Fibroblast of skin of left biceps (primary cell): ENCODE measurements around the gene SLC15A2.
"Not testable (repeated sequence)": the region's sequence is repeated elsewhere in the genome, so short reads cannot be mapped to it uniquely, and the experiment has no call there.

Experiments used
- DNase-seq, 2 experiments: peaks; one replicate each; pipeline ENCODE4 v3.0.0-alpha.2; 2013; ENCODE audit warnings: low read depth in 2 of 2

SLC15A2 gene, protein sequence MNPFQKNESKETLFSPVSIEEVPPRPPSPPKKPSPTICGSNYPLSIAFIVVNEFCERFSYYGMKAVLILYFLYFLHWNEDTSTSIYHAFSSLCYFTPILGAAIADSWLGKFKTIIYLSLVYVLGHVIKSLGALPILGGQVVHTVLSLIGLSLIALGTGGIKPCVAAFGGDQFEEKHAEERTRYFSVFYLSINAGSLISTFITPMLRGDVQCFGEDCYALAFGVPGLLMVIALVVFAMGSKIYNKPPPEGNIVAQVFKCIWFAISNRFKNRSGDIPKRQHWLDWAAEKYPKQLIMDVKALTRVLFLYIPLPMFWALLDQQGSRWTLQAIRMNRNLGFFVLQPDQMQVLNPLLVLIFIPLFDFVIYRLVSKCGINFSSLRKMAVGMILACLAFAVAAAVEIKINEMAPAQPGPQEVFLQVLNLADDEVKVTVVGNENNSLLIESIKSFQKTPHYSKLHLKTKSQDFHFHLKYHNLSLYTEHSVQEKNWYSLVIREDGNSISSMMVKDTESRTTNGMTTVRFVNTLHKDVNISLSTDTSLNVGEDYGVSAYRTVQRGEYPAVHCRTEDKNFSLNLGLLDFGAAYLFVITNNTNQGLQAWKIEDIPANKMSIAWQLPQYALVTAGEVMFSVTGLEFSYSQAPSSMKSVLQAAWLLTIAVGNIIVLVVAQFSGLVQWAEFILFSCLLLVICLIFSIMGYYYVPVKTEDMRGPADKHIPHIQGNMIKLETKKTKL

DNA sequence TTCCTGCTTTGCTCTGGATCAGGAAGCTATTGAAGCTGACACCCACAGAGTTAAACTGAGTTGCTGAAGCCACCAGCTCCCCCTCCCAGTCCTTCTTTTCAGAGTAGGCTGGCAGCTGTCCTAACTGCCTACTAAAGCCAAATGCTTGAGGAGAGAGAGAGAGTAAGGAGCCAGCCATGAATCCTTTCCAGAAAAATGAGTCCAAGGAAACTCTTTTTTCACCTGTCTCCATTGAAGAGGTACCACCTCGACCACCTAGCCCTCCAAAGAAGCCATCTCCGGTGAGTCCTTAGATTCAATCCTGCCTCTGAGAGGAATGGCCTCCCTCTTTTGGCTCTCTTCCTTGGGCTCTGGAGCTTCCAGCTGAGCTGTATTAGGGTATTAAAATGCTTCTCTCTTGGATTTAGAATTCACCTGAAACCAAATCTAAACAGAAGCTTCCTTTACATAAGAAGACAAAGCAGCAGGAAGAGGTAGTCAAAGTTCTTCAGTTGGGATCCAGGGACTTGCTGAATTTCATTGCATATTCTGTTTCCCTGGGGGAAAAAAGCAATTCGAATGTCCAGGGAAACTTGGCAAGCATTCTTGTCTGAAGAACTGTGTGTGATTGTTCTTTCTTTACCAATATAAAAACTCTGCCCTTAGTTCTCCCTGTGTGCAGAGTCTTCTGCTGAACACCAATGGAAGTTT is at the start of gene SLC15A2:
Gene SLC15A2 (plus strand): TSS at position 101 of the 690 bp plus-strand sequence. CDS start 76 bp downstream, at position 177.
- no peak for DNase-seq

DNA sequence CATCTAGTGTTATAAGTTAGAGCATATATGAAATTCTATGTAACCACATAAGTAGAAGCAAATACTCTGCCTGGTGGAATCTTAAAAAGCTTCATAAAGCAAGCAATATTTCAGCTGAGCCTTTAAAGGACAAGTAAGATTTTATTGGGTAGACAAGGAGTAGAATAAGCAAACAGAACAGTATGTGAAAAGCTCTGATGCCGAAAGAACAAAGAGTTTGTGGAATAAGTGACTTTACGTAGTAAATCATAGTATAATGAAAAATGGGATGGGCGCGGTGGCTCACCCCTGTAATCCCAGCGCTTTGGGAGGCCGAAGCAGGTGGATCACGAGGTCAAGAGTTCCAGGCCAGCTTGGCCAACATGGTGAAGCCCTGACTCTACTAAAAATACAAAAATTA is 49.3 kb upstream of the SLC15A2 start:
- no peak for DNase-seq

DNA sequence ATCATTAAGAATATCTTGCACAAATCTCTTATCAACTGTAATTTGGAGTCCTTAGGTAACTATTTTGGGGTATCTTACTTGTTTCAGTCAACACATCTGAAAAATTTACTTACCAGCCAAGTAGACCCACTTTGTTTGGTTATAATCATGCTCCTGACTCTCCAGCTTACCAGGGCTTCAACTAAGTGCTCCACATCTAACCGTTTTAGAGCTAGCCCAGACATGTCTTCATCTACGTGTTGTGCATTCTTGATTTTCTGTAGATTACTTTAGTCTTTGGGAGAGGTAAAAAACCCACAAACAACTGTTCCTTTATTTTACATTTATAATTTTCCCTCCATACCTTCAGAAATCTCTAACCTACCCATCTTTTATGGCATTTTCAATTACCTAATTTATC is 41.9 kb upstream of the SLC15A2 start:
- DNase-seq: no peak

DNA sequence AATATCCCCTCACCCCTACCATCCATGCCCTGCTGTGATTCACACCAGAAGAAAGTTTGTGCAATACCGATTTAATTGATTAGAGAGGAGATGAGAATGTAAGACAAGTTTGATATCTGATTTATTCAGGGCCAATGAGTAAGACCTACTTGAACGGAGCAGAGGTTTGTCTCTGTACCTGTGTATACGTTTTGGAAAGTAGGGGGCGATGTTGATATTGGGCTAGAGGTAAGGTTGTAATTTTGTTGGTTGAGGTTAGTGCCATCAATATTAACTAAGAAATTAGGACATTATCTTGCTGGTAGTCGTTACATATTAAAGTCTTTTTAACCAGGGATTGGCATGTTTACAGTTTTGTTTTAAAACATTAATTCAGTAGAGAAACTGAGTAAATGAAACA is 38.6 kb upstream of the SLC15A2 start:
- no peak for DNase-seq

DNA sequence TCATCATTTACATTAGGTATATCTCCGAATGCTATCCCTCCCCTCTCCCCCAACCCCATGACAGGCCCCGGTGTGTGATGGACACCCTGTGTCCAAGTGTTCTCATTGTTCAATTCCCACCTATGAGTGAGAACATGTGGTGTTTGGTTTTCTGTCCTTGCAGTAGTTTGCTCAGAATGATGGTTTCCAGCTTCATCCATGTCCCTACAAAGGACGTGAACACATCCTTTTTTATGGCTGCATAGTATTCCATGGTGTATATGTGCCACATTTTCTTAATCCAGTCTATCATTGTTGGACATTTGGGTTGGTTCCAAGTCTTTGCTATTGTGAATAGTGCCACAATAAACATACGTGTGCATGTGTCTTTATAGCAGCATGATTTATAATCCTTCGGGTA is 36.4 kb upstream of the SLC15A2 start:
- DNase-seq: not testable (repeated sequence)

DNA sequence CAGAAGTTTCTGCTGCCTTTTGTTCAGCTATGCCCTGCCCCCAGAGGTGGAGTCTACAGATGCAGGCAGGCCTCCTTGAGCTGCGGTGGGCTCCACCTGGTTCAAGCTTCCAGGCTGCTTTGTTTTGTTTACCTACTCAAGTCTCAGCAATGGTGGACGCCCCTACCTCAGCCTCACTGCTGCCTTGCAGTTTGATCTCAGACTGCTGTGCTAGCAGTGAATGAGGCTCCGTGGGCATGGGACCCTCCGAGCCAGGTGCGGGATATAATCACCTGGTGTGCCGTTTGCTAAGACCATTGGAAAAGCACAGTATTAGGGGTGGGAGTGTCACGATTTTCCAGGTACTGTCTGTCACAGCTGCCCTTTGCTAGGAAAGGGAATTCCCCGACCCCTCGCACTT is 31.0 kb upstream of the SLC15A2 start:
- not testable (repeated sequence) for DNase-seq

DNA sequence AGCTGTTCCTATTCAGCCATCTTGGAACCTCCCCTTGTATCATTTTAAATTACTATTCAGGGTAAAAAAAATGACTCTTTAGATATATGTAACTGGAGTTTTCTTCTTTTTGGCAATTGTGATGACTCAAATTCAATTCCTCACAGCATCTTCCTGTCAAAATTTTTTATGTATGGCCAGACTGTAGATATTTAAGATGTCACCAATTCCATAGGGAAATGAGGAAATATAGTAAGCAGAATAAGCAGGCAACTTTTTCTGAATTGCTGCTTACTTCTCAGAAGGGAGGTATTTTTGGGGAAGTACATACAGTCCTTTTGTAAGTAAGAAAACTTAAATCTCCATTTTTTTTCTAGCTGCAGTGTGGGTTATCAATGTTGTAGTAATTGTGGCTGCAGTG is 30.4 kb upstream of the SLC15A2 start:
- DNase-seq: no peak

DNA sequence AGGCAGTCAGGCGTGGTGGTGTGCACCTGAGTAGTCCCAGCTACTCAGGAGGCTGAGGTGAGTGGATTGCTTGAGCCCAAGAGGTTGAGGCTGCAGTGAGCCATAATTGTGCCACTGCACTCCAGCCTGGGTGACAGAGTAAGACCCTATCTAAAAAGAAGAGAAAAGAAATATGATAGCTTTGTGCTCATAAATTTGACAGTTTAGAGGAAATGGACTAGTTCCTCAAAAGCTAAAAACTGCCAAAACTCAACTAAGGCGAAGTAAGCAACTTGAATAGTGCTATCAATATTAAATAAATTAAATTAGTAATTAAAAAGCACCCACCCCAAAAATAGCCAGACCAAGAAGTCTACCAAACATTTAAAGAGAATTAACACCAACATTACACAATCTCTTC is 24.5 kb upstream of the SLC15A2 start:
- no peak for DNase-seq

DNA sequence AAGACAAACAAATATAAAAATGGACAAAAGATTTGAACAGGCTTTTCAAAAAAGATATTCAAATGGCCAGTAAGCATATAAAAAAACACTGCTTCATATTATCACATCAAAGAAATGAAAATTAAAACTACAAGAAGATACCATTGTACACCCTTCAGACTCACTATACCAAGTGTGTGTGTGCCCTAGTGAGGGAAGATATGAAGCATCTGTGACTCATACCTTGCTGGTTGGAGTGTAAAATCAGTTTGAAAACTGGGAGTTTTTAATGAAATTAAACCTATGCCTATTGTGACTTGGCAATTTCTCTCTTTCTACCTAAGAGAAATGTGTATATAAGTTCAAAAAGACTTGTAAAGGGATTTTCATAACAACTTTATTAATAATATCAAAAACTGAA is 23.5 kb upstream of the SLC15A2 start:
- no peak for DNase-seq

DNA sequence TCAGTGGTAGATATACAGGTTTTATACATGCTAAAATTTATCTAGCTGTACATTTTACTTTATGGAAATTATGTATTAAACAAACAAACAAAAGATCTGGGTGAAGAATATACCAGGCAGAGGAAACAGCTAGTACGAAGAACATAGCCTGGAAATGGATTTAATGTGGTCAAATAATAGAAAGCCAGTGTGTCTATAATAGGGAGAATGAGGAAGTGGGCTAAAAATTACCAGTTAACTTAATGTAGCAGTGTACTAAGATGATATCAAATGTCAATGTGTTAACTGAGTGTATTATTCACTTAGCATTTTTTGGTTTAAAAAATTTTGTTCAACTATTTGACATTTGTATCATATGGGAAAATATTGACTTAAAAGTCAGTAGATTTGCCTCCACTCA is 22.8 kb upstream of the SLC15A2 start:
- DNase-seq: no peak

DNA sequence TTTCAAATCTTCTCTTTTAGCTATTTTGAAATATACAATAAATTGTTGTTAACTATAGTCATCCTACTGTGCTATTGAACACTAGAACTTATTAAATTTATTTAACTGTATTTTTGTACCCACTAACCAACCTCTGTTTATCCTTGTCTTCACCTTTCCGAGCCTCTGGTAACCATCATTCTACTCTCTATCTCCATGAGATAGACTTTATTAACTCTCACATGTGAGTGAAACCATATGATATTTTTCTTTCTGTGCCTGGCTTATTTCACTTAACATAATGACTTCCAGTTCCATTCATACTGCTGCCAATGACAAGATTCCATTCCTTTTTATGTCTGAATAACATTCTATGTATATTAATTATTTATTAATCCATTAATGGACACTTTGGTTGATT is 15.8 kb upstream of the SLC15A2 start:
- DNase-seq: no peak

DNA sequence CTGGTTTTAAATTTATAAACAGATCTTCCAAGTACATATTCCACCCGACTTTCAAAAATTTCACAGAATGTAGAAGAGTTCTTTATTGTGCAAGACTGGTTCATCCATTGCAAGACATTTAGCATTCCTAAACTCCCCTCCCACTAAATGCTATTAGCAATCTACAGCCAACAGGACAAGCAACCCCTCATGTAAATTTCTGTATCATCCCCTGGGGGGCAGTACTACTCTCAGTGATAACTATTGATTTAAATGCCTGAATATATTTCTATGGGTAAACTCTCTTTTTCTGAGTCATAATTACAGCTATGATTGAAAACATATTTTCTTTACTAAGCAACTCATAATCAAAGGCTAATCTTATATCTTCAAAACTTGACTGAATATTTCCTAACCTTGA is 10.7 kb upstream of the SLC15A2 start:
- no peak for DNase-seq

DNA sequence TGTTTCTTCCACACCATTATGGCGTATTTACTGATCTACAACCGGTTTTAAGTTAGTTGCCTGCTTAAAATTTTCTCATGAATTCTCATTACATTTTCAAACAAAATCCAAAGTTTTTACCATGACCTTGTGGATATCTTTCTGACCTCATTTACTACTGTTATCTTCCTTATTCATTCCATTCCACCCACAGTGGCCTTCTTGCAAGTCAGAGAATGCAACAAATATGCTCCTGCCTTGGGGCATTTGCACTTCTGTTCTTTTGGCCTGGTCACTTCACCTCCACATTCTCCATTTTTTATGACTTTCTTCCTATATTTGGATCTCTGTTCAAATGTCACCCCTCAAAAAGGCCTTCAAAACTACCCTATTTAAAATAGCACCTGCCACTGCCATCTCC is 8.8 kb upstream of the SLC15A2 start:
- no peak for DNase-seq

DNA sequence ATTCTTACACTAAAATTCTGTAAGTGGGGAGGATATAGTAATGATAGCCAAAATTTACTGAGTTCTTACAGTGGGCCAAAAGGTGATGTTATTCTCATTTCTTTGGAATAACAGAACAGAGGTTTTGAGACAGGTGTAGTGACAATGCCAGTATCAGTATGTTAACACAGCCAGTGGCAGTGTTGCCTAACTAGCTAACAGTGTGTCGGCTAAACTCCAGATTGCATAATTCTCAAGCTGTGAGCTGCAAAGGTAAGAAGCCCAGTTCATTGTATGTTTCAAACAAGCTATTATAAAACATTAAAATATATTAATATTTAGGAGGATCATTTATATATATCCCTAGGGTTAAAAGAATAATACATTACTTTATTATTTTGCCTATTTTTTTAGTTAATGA is 920 bp downstream of the SLC15A2 start:
- no peak for DNase-seq

DNA sequence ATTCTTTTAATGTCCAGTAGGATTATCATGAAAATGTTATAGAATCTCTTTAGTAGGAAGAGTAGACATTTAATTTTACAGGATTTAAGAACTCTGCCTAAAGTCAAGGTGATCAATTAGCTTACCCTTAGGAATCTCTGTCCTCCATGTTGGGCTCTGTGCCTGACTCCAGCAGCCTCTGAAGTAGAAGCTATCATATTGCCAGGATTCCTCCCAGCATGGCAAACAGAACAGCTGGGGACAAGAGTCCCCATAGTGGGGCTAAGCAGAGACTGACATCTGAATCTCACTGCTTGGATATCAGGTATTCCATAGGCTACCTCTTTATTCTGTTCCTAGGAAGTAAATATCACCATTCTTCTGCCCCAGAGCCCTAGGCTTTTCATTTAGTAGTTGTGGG is 1.5 kb downstream of the SLC15A2 start:
- DNase-seq: no peak

DNA sequence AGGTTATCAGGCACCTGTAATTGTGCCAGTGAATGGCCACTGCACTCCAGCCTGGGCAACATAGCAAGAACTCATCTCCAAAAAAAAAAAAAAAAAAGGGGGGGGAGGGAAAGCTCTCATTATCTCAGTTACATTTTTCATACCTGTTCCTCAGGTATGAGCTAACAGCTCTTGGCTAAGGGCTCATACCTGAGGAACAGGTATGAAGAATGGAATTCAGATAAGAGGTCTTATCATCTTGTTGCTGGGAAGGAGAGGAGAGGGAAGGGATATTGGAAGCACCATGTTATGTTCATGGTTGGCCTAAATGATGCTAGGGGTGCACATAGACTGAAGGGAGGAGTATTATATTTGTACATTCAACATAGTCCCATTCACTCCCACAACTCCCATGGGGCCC is 2.6 kb downstream of the SLC15A2 start:
- DNase-seq: no peak

DNA sequence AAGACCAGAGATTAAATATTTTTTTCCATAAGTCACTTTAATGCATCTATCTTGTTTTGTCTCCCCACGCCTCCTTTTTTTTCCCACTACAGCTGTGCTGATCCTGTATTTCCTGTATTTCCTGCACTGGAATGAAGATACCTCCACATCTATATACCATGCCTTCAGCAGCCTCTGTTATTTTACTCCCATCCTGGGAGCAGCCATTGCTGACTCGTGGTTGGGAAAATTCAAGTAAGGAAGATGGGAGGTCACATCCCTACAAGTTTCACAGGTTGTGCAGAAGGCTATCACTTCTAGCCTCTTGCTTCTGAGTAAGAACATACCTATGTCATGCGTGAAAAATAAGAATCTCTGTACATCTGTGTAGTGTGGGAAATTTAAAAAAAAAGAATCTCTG is 3.1 kb downstream of the SLC15A2 start:
- no peak for DNase-seq

DNA sequence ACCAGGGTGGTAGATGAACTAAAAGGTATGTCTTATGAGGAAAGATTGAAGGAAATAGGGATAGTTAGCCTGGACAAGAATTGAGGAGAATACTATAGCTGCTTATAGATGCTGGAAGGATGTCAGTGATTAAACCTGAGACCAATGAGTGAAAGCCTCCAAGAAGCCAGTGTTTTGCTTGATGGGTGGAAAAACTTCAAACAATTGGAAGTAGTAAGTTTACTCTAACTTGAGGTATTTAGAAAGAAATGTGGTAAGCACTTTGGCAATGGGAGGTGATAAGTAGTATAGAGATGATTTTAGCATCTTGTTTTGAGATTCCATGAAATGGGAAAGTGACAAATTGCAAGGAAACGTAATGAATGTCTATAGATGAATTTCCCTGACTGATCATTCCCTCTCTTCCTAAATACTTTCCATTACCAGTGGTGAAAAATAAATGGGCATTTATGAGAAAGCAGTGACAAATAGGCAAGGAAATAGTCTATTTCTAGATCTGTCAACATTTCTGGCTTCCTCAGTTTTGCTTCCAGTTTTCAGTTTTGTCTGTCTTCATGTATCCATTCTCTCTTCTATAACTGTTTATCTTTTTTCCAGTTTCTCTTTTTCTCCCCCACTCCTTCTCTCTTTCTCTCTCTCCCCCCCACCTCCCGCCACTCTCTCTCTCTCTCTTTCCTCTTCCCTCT is 19.2 kb downstream of the SLC15A2 start:
- DNase-seq: no peak

DNA sequence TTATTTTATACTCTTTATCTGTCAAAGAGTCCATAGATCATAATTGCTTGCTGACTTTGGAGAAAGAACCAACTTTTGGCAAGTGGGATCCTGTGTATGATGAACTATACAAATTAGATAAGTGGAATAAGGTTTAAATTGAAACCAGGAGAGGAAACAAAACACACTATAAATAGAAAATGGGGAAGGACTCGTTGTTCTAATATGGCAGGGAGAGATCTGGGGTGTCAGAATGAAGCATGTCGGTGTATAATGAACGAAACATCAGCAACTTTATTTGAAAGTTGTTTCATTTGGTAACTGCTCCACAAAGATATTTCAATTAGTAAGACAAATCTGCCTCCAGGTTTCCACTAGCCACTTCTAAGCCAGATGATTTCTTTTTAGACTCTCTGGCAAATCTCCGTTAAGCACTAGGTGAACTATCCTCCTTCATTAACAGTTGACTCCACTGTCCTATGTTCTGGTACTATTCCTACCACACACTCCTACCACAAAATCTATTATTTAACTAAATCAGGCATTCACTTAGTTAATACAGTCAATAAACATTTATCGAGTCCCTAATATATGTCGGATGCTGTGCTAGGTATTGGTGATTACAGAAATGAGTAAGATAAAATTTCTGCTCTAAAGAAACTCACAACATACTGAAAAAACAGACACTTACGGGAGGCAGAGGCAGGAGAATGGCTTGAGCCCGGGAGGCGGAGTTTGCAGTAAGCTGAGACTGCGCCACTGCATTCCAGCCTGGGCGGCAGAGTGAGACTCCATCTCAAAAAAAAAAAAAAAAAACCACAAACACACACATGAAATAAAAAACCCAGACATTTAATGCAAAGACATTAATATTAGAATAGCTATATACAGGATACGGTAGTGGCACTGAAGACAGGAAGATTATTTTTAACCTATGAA is 20.1 kb downstream of the SLC15A2 start:
- DNase-seq: no peak

DNA sequence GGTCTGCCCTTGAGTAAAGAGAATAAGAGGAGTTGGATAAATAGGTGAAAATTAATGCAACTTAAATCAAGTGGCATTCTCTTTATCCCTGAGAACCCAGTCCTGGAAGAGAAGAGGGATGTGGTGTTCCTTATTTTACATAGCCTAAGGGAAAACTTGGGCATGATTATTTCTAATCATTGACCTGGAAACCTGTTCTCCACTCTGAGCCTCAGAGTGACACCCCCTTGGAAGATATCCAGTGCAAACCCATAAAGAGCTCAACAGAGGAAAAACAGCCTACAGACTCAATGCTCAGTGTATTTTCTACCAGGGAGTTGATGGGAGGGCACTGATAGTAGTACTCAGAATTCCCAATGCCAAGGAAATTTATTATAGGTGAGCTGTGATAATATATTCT is 22.0 kb downstream of the SLC15A2 start:
- DNase-seq: no peak
